ENCODE measurements around the gene FOXK2. TPM values are rescaled to one million over a fixed set of nuclear protein-coding genes. Genes with fewer than 3 reads are reported as not detected.
A peak's percentile ranks its signal among the peaks of the same experiment; 100 is the strongest.

The FOXK2 gene
- total RNA-seq, 1 donor from 2014 or later: 95.2 TPM

DNA sequence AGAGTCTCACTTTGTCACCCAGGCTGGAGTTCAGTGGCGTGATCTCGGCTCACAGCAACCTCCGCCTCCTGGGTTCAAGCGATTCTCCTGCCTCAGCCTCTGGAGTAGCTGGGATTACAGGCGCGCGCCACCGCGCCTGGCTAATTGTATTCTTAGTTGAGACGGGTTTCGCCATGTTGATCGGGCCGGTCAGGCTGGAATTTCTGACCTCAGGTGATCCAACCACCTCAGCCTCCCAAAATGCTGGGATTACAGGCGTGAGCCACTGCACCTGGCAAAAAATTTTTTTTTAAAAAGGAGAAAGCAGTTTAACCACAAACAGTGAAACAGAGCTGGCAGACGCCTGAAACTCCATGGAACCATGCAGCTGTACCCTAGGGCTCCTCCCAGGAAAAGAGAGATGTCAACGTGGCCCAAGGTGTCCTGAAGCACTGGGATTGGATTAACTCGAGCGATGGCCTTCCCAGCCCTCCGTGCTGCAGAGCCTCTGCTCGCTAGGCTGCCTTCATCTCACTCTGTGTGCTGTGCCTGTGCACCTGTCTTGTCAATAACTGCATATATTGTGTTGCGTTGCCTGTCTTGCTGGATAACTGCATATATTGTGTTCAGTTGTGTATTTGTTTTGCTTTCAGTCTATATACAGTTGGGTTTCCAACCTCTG is 29.6 kb upstream of the FOXK2 start:
- Mint-ChIP-seq H3K9me3 (no peaks in the 10 kb centered on the region), H3K27ac (no peak overlapping the region), H3K4me1 (ENCODE audit: low read depth) (peaks cover 15% of the 10 kb centered on the region), H3K27me3 (ENCODE audit: low read depth) (no peaks in the 10 kb centered on the region), H3K36me3 (ENCODE audit: low read depth) (peaks cover 41% of the 10 kb centered on the region), H3K4me3 (ENCODE audit: low read depth) (no peak overlapping the region)
- intact Hi-C loops (cut with micrococcal nuclease): no loop called here
- no peak for DNase-seq (ENCODE audit: low spot score)

DNA sequence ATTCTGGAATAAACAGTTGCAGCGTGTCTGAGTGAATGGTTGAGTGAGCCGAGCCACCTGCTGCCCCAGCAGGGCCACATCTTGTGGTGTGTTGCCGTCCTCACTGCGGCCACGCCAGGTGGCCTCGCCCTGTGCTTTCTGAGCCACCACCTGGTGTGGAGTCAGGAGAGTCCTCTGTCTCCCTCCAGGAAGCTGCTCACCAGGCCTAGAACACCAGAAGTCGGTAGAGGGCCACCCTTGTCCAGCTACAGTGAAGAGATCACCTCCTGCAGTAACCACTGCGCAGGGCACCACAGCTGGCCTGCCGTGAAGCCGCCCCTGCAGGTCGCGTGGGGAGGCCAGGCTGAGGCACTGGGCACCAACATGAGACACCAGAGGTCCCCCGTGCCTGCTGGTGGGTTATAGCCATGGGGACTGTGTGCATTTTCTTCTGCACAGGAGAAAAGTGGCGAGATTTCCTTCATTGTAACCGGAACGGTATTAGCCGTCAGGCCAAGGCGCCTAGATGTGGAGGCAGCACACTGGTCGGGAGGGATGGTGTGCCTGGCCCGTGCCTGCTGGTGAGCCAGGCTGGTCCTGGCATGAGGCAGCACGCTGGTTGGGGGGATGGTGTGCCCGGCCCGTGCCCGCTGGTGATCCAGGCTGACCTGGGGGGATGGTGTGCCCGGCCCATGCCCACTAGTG is 28.9 kb upstream of the FOXK2 start:
- H3K27me3 Mint-ChIP-seq (ENCODE audit: low read depth): no peaks in the 10 kb centered on the region
- no peak overlapping the region for H3K27ac Mint-ChIP-seq
- intact Hi-C loops (cut with micrococcal nuclease): no loop called here
- no peaks in the 10 kb centered on the region for H3K9me3 Mint-ChIP-seq
- H3K4me1 Mint-ChIP-seq (ENCODE audit: low read depth): peaks cover 16% of the 10 kb centered on the region
- H3K4me3 Mint-ChIP-seq (ENCODE audit: low read depth): no peak overlapping the region
- DNase-seq (ENCODE audit: low spot score): no peak
- H3K36me3 Mint-ChIP-seq (ENCODE audit: low read depth): peaks cover 34% of the 10 kb centered on the region

DNA sequence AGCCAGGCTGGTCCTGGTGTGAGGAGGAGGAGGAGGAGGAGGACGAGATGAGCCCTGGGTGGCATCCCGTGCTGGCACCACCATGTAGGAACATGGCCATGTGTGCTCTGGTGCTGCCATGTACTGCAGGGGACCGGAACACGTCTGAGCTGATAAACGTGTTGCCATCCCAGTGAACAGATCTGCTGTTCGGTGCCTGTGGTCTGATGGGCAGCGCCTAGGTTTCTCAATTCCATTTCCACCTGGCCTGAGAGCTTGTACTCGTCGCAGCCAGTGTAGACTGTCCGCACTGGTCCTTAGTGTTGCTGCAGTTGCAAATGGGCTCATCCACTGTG is 28.4 kb upstream of the FOXK2 start:
- H3K27ac Mint-ChIP-seq: no peak overlapping the region
- intact Hi-C loops (cut with micrococcal nuclease): no loop called here

DNA sequence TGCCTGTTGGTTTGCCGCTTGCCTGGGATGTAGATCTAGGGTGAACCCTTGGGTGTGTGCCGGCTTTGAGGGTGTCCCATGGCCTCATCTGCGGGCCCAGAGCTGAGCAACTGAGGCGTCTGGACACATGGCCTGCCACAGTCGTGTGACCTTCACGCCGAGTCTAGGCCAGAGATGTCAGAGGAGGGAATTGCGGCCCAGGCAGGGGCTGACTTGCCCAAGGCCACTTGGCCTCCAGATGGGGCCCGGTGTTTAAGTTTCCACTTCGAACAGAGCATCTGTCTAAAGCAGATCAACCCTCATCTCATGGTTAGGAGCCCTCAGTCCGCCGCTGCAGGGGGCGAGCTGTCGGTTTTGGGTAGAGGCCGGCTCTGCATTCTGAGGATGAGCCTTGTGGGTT is 28.0 kb upstream of the FOXK2 start:
- Mint-ChIP-seq H3K36me3 (ENCODE audit: low read depth) (peaks cover 25% of the 10 kb centered on the region), H3K27ac (no peak overlapping the region), H3K9me3 (no peaks in the 10 kb centered on the region), H3K27me3 (ENCODE audit: low read depth) (no peaks in the 10 kb centered on the region), H3K4me3 (ENCODE audit: low read depth) (no peak overlapping the region), H3K4me1 (ENCODE audit: low read depth) (peaks cover 14% of the 10 kb centered on the region)
- intact Hi-C loops (cut with micrococcal nuclease): no loop called here
- no peak for DNase-seq (ENCODE audit: low spot score)

More for the DNA sequence above, 28.4 kb upstream of the FOXK2 start:
- Mint-ChIP-seq H3K4me1 (ENCODE audit: low read depth) (peaks cover 15% of the 10 kb centered on the region), H3K27me3 (ENCODE audit: low read depth) (no peaks in the 10 kb centered on the region), H3K9me3 (no peaks in the 10 kb centered on the region), H3K36me3 (ENCODE audit: low read depth) (peaks cover 29% of the 10 kb centered on the region), H3K4me3 (ENCODE audit: low read depth) (no peak overlapping the region)
- DNase-seq (ENCODE audit: low spot score): no peak

DNA sequence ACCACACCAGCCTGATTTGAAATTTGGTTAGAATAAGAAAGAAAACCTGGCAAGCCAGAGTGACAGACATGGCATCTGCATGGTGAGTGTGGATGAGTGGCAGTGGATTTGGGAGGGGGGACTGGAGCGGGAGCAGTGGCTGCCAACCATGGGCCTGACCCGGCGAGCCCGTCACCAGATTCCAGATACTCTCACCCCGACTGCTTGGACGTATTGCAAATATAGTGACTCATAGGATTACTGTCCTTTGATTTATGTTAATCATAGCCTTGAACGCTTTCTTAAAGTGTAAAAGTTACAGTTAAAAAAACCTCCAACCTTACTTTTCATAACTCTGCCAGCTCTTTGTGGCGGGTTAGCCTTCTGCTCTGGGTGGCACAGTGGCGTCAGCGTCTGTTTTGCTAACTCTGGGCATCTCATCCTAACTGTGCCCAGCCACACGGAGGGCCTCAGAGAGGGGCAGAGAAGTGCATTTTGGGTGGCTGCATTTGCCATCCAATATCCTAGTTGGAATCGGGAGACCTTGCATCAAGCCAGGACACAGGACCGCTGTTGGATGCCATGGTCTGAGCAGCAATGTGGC is 26.8 kb upstream of the FOXK2 start:
- DNase-seq (ENCODE audit: low spot score): no peak
- Mint-ChIP-seq H3K4me1 (ENCODE audit: low read depth) (peaks cover 17% of the 10 kb centered on the region), H3K9me3 (no peaks in the 10 kb centered on the region), H3K27me3 (ENCODE audit: low read depth) (no peaks in the 10 kb centered on the region), H3K4me3 (ENCODE audit: low read depth) (no peak overlapping the region), H3K27ac (no peak overlapping the region), H3K36me3 (ENCODE audit: low read depth) (peaks cover 16% of the 10 kb centered on the region)
- intact Hi-C loops (cut with micrococcal nuclease): no loop called here

DNA sequence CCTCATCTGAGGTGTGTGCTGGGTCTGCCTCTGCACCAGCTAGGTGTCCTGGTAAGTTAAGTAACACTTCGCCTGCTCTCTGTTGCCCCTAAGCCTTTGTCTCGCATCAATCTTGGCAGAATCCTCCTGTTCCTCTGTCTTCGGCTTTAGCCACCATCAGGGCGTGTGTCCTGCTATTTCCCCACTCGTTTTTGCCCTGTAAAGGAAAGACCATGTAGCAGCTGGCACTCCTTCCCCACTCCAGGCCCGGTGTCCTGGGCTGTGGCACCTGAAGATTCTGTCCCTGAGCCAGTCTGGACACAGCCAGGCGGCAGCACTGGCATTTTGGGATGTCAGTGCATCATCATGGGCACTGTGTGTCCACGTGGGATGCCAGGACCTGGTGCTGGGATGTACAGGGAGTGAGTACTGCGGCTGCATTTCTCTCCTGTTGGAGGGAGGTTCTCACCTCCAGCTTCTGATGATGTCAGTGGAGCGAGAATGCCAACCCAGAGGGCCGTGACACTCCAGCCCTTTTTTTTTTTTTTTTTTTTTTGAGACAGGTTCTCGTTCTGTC is 26.2 kb upstream of the FOXK2 start:
- Mint-ChIP-seq H3K4me1 (ENCODE audit: low read depth) (peaks cover 19% of the 10 kb centered on the region), H3K9me3 (no peaks in the 10 kb centered on the region), H3K27me3 (ENCODE audit: low read depth) (no peaks in the 10 kb centered on the region), H3K4me3 (ENCODE audit: low read depth) (no peak overlapping the region), H3K27ac (no peak overlapping the region), H3K36me3 (ENCODE audit: low read depth) (peaks cover 12% of the 10 kb centered on the region)
- DNase-seq (ENCODE audit: low spot score): no peak
- intact Hi-C loops (cut with micrococcal nuclease): no loop called here

DNA sequence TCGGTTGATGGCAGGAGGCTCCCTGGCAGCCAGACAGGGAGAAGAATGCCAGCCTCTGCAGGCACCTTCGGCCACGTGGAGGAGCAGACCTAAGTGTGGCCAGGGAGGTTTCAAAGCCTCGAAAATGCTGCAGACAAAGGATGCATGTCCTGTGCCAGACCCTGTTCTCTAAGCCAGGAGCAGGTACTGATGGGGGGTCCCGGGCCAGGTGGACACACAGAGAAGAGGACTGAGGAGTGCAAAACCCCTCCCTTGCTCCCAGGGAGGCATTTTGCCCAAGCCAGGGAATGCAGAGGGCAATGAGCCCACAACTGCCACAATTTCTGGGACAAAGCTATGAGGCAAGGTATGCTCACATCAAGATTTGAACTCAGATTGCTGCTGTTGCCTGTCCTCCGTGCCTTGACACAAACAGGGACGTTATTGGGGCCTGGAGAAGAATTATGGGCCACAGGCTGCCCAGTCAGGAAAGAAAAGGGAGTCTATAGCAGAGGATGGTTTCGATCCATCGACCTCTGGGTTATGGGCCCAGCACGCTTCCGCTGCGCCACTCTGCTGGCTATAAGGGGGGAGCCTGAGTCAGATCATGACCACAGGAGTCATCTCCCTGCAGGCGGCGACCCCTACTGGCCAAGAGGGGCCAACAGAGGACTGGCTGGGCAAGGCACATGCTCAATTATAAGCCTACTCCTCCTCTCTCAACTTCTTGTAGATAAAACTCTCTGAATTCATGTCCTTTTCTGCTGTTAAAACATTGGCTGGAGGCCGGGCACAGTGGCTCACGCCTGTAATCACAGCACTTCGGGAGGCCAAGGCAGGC is 25.1 kb upstream of the FOXK2 start:
- Mint-ChIP-seq H3K4me3 (ENCODE audit: low read depth) (peak overlapping the region; percentile 54), H3K4me1 (ENCODE audit: low read depth) (peaks cover 25% of the 10 kb centered on the region), H3K36me3 (ENCODE audit: low read depth) (peaks cover under 1% of the 10 kb centered on the region), H3K27ac (peak overlapping the region; percentile 88), H3K9me3 (no peaks in the 10 kb centered on the region), H3K27me3 (ENCODE audit: low read depth) (no peaks in the 10 kb centered on the region)
- DNase-seq (ENCODE audit: low spot score): peak; percentile 84
- intact Hi-C loops (cut with micrococcal nuclease): loop anchor here (1.0 to 2.0 kb wide), 2 partner anchors 36 to 60 kb away; partner anchors contain the start of gene NARF

DNA sequence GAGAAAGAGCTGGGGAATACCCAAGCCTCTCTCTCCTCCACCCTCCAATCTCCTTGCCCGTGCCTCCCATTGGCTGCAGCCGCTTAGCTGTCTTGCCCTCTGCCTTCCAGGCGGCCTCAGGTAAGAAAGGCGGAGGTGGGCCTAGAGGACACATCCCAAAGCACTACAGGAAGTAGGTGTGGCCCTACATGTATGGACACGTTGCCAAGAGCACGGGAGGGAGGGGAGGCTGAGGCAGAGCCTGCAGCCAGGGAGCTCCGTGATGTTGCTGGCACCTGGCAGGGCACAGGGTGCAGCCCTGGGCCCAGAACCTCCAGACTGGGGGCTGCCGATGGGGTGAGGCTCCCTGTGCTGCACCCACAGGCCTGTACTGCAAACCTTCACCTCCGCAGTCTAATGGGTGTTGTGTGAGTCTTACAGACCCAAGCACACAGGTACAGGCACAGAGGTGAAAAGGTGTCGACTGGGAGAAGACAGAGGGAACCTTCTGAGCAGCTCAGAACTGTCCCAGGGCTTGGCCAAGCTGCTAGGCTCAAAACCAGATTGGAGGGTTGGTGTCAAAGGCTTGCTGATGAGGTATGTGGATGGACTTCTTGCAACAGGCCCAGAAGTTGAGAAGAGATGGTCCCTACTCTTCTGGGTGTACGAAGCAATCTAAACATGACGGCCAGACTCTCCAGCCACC is 23.5 kb upstream of the FOXK2 start:
- H3K9me3 Mint-ChIP-seq: no peaks in the 10 kb centered on the region
- H3K27ac Mint-ChIP-seq: peak overlapping the region; percentile 19
- intact Hi-C loops (cut with micrococcal nuclease): loop anchor here (2.0 kb wide), 2 partner anchors 23 to 59 kb away; partner anchors contain the start of gene FOXK2
- H3K4me1 Mint-ChIP-seq (ENCODE audit: low read depth): peaks cover 23% of the 10 kb centered on the region
- H3K27me3 Mint-ChIP-seq (ENCODE audit: low read depth): no peaks in the 10 kb centered on the region
- no peak for DNase-seq (ENCODE audit: low spot score)
- H3K36me3 Mint-ChIP-seq (ENCODE audit: low read depth): no peaks in the 10 kb centered on the region
- H3K4me3 Mint-ChIP-seq (ENCODE audit: low read depth): peak overlapping the region; percentile 64

DNA sequence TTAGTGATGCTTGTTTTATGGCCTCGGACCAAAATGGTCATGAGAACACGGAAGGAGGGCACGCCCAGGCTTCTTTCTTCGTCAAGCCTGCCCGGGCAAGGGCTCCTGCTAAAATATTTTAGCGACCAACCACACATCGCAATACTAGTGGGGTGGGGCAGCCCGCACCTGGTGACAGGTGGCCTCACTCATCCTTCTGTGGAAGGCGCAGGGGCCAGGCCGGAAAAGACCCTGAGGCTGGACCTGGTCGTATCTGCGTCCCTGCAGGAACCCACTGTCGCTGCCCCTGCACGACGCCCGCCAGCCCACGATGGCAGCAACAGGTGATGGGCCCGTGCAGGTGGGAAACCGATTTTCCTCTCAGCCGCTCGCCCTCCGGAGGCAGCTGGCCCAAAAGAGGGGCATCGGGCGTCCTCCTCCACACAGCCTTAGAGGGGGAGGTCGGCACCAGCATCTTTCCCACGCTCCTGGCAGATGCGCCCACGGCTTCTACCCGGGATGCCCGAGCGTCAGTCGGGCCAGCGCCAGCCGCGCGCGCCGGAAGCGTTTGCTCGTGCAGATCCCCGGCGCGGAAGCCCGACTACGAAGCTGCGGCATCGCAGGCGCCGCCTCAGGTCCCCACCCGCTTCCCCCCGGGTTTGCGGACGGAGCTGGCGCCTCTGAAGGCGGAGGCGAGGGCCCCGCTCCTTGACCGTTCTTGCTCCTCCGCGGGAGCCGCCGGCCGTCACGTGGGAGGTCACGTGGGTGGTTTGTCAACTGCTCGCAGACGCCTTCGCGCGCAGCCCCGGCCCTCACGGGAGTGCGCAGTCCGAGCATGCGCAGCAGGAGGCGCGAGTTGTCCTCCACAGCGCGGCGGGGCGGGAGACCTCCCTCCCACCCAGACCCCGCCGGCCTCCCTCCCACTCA is 22.8 kb upstream of the FOXK2 start:
- peak; percentile 90 for DNase-seq (ENCODE audit: low spot score)
- peak overlapping the region; percentile 19 for H3K27ac Mint-ChIP-seq
- intact Hi-C loops (cut with micrococcal nuclease): loop anchor here (2.0 kb wide), 1 partner anchor 22 kb away; the partner anchor contains the start of gene FOXK2
- peak overlapping the region; percentile 64 for H3K4me3 Mint-ChIP-seq (ENCODE audit: low read depth)
- H3K36me3 Mint-ChIP-seq (ENCODE audit: low read depth): no peaks in the 10 kb centered on the region
- no peaks in the 10 kb centered on the region for H3K9me3 Mint-ChIP-seq
- H3K4me1 Mint-ChIP-seq (ENCODE audit: low read depth): peaks cover 23% of the 10 kb centered on the region
- no peaks in the 10 kb centered on the region for H3K27me3 Mint-ChIP-seq (ENCODE audit: low read depth)

DNA sequence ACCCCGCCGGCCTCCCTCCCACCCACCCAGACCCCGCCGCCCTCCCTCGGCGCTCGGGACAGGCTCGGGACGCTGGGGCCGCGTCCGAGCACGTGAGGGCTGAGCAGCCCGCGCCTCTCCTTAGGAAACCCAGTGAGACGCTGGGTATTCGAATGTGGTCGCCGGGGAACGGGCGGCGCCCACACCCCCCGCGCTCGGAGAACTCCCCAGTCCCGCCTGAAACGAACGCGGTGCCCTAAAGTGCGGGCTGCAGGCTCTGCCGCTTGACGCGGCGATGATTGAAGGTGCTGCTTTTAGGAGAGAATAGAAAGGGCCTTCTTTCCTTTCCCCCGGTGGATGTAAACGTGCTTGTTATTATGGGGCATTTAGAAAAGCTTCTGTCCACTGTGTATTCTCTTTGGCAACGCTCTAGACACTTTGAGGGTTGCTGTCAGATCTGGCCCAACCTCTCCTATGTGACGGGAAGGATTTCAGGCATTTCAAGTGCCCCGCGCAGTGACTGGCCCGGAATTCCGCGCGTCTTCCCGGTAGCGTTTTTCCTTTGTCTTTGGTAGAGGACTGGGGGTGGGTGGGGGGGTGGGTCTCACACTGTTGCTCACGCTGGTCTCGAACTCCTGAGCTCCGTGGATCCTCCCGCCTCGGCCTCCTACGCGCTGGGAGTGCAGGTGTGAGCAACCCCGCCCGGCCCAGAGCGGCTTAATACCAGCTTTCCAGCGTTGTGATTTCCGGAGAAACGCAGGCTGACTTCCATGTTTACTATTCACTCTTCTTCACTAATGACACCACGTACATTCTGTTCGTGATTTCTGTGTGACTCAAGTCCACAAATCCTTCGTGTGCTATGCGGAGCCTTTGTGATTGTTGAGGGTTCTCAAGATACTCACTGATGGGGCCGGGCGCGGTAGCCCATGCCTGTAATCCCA is 21.8 kb upstream of the FOXK2 start:
- Mint-ChIP-seq H3K27me3 (ENCODE audit: low read depth) (no peaks in the 10 kb centered on the region), H3K36me3 (ENCODE audit: low read depth) (no peaks in the 10 kb centered on the region), H3K9me3 (no peaks in the 10 kb centered on the region), H3K27ac (peak overlapping the region; percentile 78), H3K4me3 (ENCODE audit: low read depth) (peak overlapping the region; percentile 72), H3K4me1 (ENCODE audit: low read depth) (peaks cover 23% of the 10 kb centered on the region)
- peak; percentile 42 for DNase-seq (ENCODE audit: low spot score)
- intact Hi-C loops (cut with micrococcal nuclease): loop anchor here (2.0 kb wide), 1 partner anchor 21 kb away; the partner anchor contains the start of gene FOXK2
